Caki2 (cell line): ENCODE results near the gene VEGFB. TPM values are rescaled to one million over a fixed set of nuclear protein-coding genes. Genes with fewer than 3 reads are reported as not detected.

Source experiments
- DNase-seq: peaks from one replicate; pipeline ENCODE4 v3.0.0-alpha.2; 2015; ENCODE audit warnings: low read depth
- in situ Hi-C: cut with HindIII; loops from 2 replicates; pipeline ENCODE4 v1.10.0; 2016; ENCODE audit warnings: low sequenced_read_pairs, low pct_unique_long_range_greater_than_20kb, mixed read lengths
- total RNA-seq: library from RNA; depleted of rRNA; stranded (reverse); fragments of >200 nt; shearing (Covaris generic); gene quantifications from 2 replicates; pipeline ENCODE4 v1.2.3, GENCODE V29; 2014; ENCODE audit warnings: low replicate concordance

The VEGFB gene
- total RNA-seq, 1 experiment from 2014 or later = 66.2 TPM

- in situ Hi-C loops = no loop called here
- DNase-seq = no peak
Measured at GRCh38 chr11:64227405-64227956, 6.9 kb upstream of the VEGFB start.

- no peak for DNase-seq
- in situ Hi-C loops = no loop called here
Measured at GRCh38 chr11:64229090-64229743, 5.2 kb upstream of the VEGFB start.

- in situ Hi-C loops = no loop called here
- no peak for DNase-seq
Measured at GRCh38 chr11:64229744-64230170, 4.6 kb upstream of the VEGFB start.

- DNase-seq = peak; percentile 92
- in situ Hi-C loops = no loop called here
Measured at GRCh38 chr11:64230171-64230984, 4.0 kb upstream of the VEGFB start, which contains the start of gene DNAJC4. Gene DNAJC4 (plus strand): TSS chr11:64230548. CDS start chr11:64230855, 307 bp downstream.

GRCh38 chr11:64230985-64231365 is 3.4 kb upstream of the VEGFB start:
- in situ Hi-C loops = no loop called here
- no peak for DNase-seq

- DNase-seq = no peak
- in situ Hi-C loops = no loop called here
Measured at GRCh38 chr11:64231546-64231945, 2.8 kb upstream of the VEGFB start.

GRCh38 chr11:64232182-64232966 is 2.0 kb upstream of the VEGFB start:
- in situ Hi-C loops = no loop called here

GRCh38 chr11:64232967-64233315 is 1.4 kb upstream of the VEGFB start:
- in situ Hi-C loops = no loop called here
- no peak for DNase-seq

More at GRCh38 chr11:64232182-64232966, 2.0 kb upstream of the VEGFB start:
- DNase-seq = no peak

GRCh38 chr11:64234647-64235379 is 429 bp downstream of the VEGFB start:
- in situ Hi-C loops = no loop called here
- peak; percentile 59 for DNase-seq

- no peak for DNase-seq
- in situ Hi-C loops = no loop called here
Measured at GRCh38 chr11:64235437-64236161, 1.2 kb downstream of the VEGFB start.

GRCh38 chr11:64237484-64237951 is 3.1 kb downstream of the VEGFB start:
- no peak for DNase-seq
- in situ Hi-C loops = no loop called here

- DNase-seq = no peak
- in situ Hi-C loops = no loop called here
Measured at GRCh38 chr11:64238076-64238475, 3.7 kb downstream of the VEGFB start.

GRCh38 chr11:64238999-64239398 is 4.6 kb downstream of the VEGFB start:
- in situ Hi-C loops = no loop called here
- no peak for DNase-seq

- in situ Hi-C loops = no loop called here
- no peak for DNase-seq
Measured at GRCh38 chr11:64239662-64240434, 5.5 kb downstream of the VEGFB start.

GRCh38 chr11:64240435-64241240 is 6.3 kb downstream of the VEGFB start, which contains the start of gene FKBP2:
Gene FKBP2 (plus strand): TSS chr11:64241095. CDS start chr11:64242388, 1,293 bp downstream.
- peak; percentile 93 for DNase-seq
- in situ Hi-C loops = no loop called here

GRCh38 chr11:64241241-64241490 is 6.8 kb downstream of the VEGFB start:
- in situ Hi-C loops = no loop called here
- peak; percentile 96 for DNase-seq
